BLaER1 (cell line): Measurements from ENCODE around the gene PDK1.
"Not testable (repeated sequence)": the region's sequence is repeated elsewhere in the genome, so short reads cannot be mapped to it uniquely, and the experiment has no call there.

Experiments
- H3K27ac ChIP-seq: shearing (Covaris generic); formaldehyde crosslinking; 2 replicates; pipeline ENCODE4 v1.8.1; 2022
- H3K27me3 ChIP-seq: shearing (Covaris generic); formaldehyde crosslinking; 2 replicates; pipeline ENCODE4 v1.8.1; 2022
- H3K36me3 ChIP-seq: shearing (Covaris generic); formaldehyde crosslinking; 2 replicates; pipeline ENCODE4 v1.8.1; 2022
- H3K4me1 ChIP-seq: shearing (Covaris generic); formaldehyde crosslinking; 2 replicates; pipeline ENCODE4 v1.8.1; 2022
- H3K4me2 ChIP-seq: shearing (Covaris generic); formaldehyde crosslinking; 2 replicates; pipeline ENCODE4 v1.8.1; 2022
- H3K4me3 ChIP-seq: shearing (Covaris generic); formaldehyde crosslinking; 2 replicates; pipeline ENCODE4 v1.8.1; 2022
- H3K9ac ChIP-seq: shearing (Covaris generic); formaldehyde crosslinking; 2 replicates; pipeline ENCODE4 v1.8.1; 2022
- H3K9me3 ChIP-seq: shearing (Covaris generic); formaldehyde crosslinking; 2 replicates; pipeline ENCODE4 v1.8.1; 2022
- H4K20me1 ChIP-seq: shearing (Covaris generic); formaldehyde crosslinking; 2 replicates; pipeline ENCODE4 v1.8.1; 2022
- Cebpa-rat ChIP-seq: shearing (Covaris generic); IDR thresholded peaks from 2 replicates; pipeline ENCODE4 v1.8.1; 2022

PDK1 gene

DNA sequence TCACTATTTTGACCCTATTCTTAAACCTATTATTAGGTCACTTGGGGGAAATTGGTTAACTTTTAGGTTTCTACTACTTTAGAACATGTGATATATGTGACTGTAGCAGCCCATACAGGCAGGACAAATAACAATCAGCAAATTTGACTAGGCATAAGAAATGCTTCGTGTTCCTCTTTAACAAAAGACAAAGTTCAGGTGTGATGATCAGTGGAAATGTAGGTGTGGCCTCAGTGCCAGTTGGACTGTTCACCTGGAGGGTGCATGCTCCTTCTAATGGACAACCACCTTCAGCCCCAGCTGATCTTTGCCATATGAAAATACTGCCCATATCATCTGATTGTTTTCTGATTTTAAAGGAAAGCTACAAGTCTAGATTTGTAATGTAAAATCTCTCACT, 6.4 kb downstream of the PDK1 start:
- no peak overlapping the region for H3K9ac ChIP-seq
- H4K20me1 ChIP-seq, result peaks cover 18% of the 10 kb centered on the region; the same call in 1 of the 2 replicates
- H3K27me3 ChIP-seq, result no peaks in the 10 kb centered on the region
- H3K36me3 ChIP-seq, result peaks cover 78% of the 10 kb centered on the region
- no peak overlapping the region for H3K4me2 ChIP-seq
- H3K27ac ChIP-seq, result no peak overlapping the region
- H3K4me1 ChIP-seq, result peaks cover 25% of the 10 kb centered on the region
- no peak for TF ChIP-seq Cebpa-rat
- H3K4me3 ChIP-seq, result no peak overlapping the region
- no peaks in the 10 kb centered on the region for H3K9me3 ChIP-seq

DNA sequence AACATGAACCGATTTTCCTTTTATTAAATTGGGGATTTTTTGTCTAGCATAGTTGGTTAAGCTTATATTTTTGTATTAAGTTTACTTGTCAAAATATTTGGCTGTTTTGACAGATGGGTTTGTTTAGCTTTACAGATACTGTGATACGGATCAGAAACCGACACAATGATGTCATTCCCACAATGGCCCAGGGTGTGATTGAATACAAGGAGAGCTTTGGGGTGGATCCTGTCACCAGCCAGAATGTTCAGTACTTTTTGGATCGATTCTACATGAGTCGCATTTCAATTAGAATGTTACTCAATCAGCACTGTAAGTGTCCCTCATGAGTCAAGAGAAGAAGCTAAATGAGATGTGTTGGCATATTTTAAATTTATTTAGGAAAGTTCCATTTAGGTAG, 8.5 kb downstream of the PDK1 start:
- no peak for TF ChIP-seq Cebpa-rat
- Histone ChIP-seq H3K36me3 (peaks cover 88% of the 10 kb centered on the region), H3K4me1 (peaks cover 7% of the 10 kb centered on the region; the same call in 1 of the 2 replicates), H3K4me3 (no peak overlapping the region), H3K4me2 (no peak overlapping the region), H3K27me3 (no peaks in the 10 kb centered on the region), H4K20me1 (peaks cover 18% of the 10 kb centered on the region; the same call in 1 of the 2 replicates), H3K27ac (no peak overlapping the region), H3K9ac (no peak overlapping the region), H3K9me3 (no peaks in the 10 kb centered on the region)

- Histone ChIP-seq H3K9me3 (peaks cover 33% of the 10 kb centered on the region), H3K4me1 (no peaks in the 10 kb centered on the region), H3K27me3 (no peaks in the 10 kb centered on the region), H4K20me1 (no peaks in the 10 kb centered on the region), H3K9ac (no peak overlapping the region), H3K4me3 (no peak overlapping the region), H3K4me2 (no peak overlapping the region), H3K27ac (no peak overlapping the region), H3K36me3 (peaks cover 92% of the 10 kb centered on the region)
- TF ChIP-seq Cebpa-rat, result no peak
These were observed 15.4 kb downstream of the PDK1 start for GRCh38 chr2:172571245-172571644.

- H3K9me3 ChIP-seq, result peaks cover 49% of the 10 kb centered on the region
- no peak for TF ChIP-seq Cebpa-rat
- peaks cover 91% of the 10 kb centered on the region for H3K36me3 ChIP-seq
- H3K9ac ChIP-seq, result no peak overlapping the region
- no peak overlapping the region for H3K4me2 ChIP-seq
- H3K4me1 ChIP-seq, result no peaks in the 10 kb centered on the region
- no peaks in the 10 kb centered on the region for H3K27me3 ChIP-seq
- no peak overlapping the region for H3K27ac ChIP-seq
- H4K20me1 ChIP-seq, result no peaks in the 10 kb centered on the region
- H3K4me3 ChIP-seq, result no peak overlapping the region
These were observed 17.1 kb downstream of the PDK1 start for GRCh38 chr2:172572981-172573380.

DNA sequence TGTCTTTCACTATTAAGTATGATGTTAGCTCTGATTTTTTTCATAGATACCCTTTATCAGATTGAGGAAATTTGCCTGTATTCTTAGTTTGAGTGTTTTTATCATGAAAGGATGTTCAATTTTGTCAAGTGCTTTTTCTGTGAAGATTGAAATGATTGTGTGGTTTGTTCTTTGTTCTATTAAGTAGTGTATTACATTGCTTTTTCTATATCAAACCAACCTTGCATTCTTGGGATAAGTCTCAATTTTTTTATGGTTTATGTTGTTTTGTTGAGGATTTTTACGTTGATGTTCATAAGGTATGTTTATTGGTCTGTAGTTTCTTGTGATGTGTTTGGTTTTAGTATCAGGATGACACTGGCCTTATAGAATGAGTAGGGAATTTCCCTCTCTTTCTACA, 19.1 kb downstream of the PDK1 start:
- H3K36me3 ChIP-seq, result peaks cover 91% of the 10 kb centered on the region
- H3K4me2 ChIP-seq, result no peak overlapping the region
- H3K4me3 ChIP-seq, result no peak overlapping the region
- no peak for TF ChIP-seq Cebpa-rat
- H3K9ac ChIP-seq, result no peak overlapping the region
- H3K27ac ChIP-seq, result no peak overlapping the region
- peaks cover 69% of the 10 kb centered on the region for H3K9me3 ChIP-seq
- no peaks in the 10 kb centered on the region for H4K20me1 ChIP-seq
- H3K27me3 ChIP-seq, result no peaks in the 10 kb centered on the region
- no peaks in the 10 kb centered on the region for H3K4me1 ChIP-seq

DNA sequence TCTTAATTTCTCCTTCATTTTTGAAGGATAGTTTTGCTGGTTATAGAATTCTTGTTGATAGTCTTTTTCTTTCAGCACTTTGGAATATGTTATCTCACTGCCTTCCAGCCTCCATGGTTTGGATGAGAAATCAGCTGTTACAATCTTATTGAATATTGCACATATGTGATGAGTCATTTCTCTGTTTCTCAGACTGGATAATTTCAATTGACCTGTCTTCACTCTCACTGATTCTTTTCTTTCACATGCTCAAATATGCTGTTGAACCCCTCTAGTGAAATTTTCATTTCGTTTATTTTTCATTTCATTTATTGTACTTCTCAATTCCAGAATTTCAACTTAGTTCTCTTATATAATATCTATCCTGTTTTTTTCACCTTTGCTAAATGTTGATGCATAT, 22.2 kb downstream of the PDK1 start:
- H3K9ac ChIP-seq, result no peak overlapping the region
- H3K27ac ChIP-seq, result no peak overlapping the region
- no peaks in the 10 kb centered on the region for H3K27me3 ChIP-seq
- peaks cover 75% of the 10 kb centered on the region for H3K9me3 ChIP-seq
- H3K4me2 ChIP-seq, result no peak overlapping the region
- H3K36me3 ChIP-seq, result peaks cover 93% of the 10 kb centered on the region
- peaks cover 18% of the 10 kb centered on the region for H3K4me1 ChIP-seq
- no peaks in the 10 kb centered on the region for H4K20me1 ChIP-seq
- H3K4me3 ChIP-seq, result no peak overlapping the region
- TF ChIP-seq Cebpa-rat, result no peak

- TF ChIP-seq Cebpa-rat, result no peak
- Histone ChIP-seq H3K27me3 (no peaks in the 10 kb centered on the region), H3K4me3 (no peak overlapping the region), H3K4me2 (no peak overlapping the region), H4K20me1 (no peaks in the 10 kb centered on the region), H3K27ac (no peak overlapping the region), H3K9ac (no peak overlapping the region), H3K36me3 (peaks cover 89% of the 10 kb centered on the region), H3K9me3 (peaks cover 70% of the 10 kb centered on the region), H3K4me1 (peaks cover 22% of the 10 kb centered on the region)
These were observed 23.1 kb downstream of the PDK1 start for GRCh38 chr2:172578860-172579512.

DNA sequence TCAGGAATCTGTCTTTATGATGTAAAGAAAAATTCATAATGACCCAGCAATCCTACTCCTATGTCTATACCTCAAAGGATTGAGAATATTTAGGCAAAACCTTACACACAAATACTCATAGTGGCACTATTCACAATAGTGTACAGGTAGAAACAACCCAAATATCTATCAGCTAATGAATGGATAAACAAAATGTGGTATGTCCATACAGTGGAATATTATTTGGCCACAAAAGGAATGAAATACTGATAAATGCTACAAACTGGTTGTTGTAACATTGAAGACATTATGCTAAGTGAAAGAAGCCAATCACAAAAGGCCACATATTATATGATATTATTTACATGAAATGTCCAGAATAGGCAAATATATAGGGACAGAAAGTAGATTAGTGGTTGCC, 24.7 kb downstream of the PDK1 start:
- H3K4me3 ChIP-seq, result no peak overlapping the region
- peaks cover 85% of the 10 kb centered on the region for H3K36me3 ChIP-seq
- no peak for TF ChIP-seq Cebpa-rat
- no peaks in the 10 kb centered on the region for H4K20me1 ChIP-seq
- no peak overlapping the region for H3K9ac ChIP-seq
- H3K9me3 ChIP-seq, result peaks cover 56% of the 10 kb centered on the region
- H3K27me3 ChIP-seq, result no peaks in the 10 kb centered on the region
- no peak overlapping the region for H3K27ac ChIP-seq
- H3K4me2 ChIP-seq, result no peak overlapping the region
- peaks cover 26% of the 10 kb centered on the region for H3K4me1 ChIP-seq

DNA sequence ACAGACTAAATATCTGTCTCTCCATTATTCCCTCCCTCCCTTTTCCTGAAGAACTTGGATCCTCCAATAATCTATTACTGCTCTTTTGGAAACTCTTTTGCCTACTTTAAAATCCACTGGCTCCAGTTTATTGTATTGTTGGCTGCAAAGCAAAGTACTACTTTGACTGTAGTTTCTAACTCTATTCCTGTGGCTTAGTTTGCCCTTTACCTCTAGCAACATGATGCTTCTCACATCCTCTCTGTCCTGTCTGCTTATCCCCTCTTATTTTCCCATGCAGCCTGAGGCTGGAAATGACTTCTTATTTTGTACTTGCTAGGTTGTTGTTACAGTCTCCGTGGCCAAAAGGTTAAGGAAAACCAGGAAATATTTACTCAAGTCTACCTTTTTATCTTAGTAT, 26.8 kb downstream of the PDK1 start:
- Histone ChIP-seq H3K27me3 (no peaks in the 10 kb centered on the region), H3K9ac (no peak overlapping the region), H3K4me1 (peaks cover 37% of the 10 kb centered on the region), H3K9me3 (peaks cover 51% of the 10 kb centered on the region), H4K20me1 (no peaks in the 10 kb centered on the region), H3K4me2 (peak overlapping the region; percentile 18), H3K4me3 (no peak overlapping the region), H3K36me3 (peaks cover 89% of the 10 kb centered on the region), H3K27ac (no peak overlapping the region)
- no peak for TF ChIP-seq Cebpa-rat

DNA sequence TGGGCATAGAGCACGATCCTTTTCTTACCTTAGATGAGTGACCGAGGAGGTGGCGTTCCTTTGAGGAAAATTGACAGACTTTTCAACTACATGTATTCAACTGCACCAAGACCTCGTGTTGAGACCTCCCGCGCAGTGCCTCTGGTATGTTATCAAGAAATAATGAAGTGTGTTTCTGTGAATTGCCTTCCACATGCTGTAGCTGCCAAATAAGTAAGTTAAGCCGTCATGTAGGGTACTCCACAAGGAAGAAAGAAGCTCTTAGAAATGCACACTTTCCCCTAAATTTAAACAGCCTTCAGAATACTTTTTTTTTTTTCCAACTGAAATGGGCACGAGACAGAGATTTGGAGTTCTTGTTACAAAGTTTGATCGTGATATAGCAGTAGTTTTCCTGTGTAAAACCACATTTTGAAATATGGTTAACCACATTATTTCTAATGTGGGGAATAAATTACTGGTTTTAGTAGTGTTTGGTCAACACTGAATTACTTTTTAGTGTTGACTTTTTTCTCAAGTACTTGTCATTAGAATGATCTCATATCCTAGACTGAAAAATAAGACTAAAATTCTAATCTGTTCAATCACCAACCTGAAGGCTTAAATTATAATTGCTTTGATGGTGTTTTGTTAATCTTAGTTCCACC, 30.5 kb downstream of the PDK1 start:
- Histone ChIP-seq H3K4me1 (peaks cover 35% of the 10 kb centered on the region), H4K20me1 (no peaks in the 10 kb centered on the region), H3K36me3 (peaks cover 89% of the 10 kb centered on the region), H3K9ac (no peak overlapping the region), H3K9me3 (peaks cover 45% of the 10 kb centered on the region), H3K27ac (no peak overlapping the region), H3K4me3 (no peak overlapping the region), H3K27me3 (no peaks in the 10 kb centered on the region), H3K4me2 (no peak overlapping the region)
- TF ChIP-seq Cebpa-rat, result no peak

GRCh38 chr2:172587231-172587630, 31.3 kb downstream of the PDK1 start:
- H3K27ac ChIP-seq, H4K20me1 ChIP-seq, H3K27me3 ChIP-seq, H3K4me2 ChIP-seq, H3K9ac ChIP-seq, H3K4me3 ChIP-seq: not testable (repeated sequence)
- Histone ChIP-seq H3K4me1 (peaks cover 27% of the 10 kb centered on the region), H3K36me3 (peaks cover 89% of the 10 kb centered on the region), H3K9me3 (peaks cover 45% of the 10 kb centered on the region)
